ENCODE data around the gene SMTN.
A peak's percentile ranks its signal among the peaks of the same experiment; 100 is the strongest.

The SMTN gene

GRCh38 chr22:31083923-31084810 is 3.0 kb downstream of the SMTN start:
- H3K4me1 ChIP-seq (ENCODE audit: control insufficient read depth, insufficient read depth, low read length) = peaks cover 9% of the 10 kb centered on the region
- no peaks in the 10 kb centered on the region for H3K9me3 ChIP-seq (ENCODE audit: control insufficient read depth, insufficient read depth, low read length)
- WGBS (ENCODE audit: insufficient coverage, insufficient read length) = no CpG with 5 or more reads among the region's 18 CpGs
- no peaks in the 10 kb centered on the region for H3K36me3 ChIP-seq (ENCODE audit: control insufficient read depth, insufficient read depth, low read length)
- H3K27ac ChIP-seq (ENCODE audit: low read length) = no peak overlapping the region
- H3K27me3 ChIP-seq (ENCODE audit: control insufficient read depth, insufficient read depth, low read length) = no peaks in the 10 kb centered on the region
- no peak for DNase-seq (ENCODE audit: low read depth, low spot score)
- H3K4me3 ChIP-seq (ENCODE audit: low read length) = peak overlapping the region; percentile 39; the same call in 1 of the 2 replicates

GRCh38 chr22:31084811-31085492 is 3.8 kb downstream of the SMTN start:
- Histone ChIP-seq H3K36me3 (ENCODE audit: control insufficient read depth, insufficient read depth, low read length) (no peaks in the 10 kb centered on the region), H3K27me3 (ENCODE audit: control insufficient read depth, insufficient read depth, low read length) (no peaks in the 10 kb centered on the region), H3K4me1 (ENCODE audit: control insufficient read depth, insufficient read depth, low read length) (peaks cover 9% of the 10 kb centered on the region), H3K4me3 (ENCODE audit: low read length) (peak overlapping the region; percentile 39; the same call in 1 of the 2 replicates), H3K27ac (ENCODE audit: low read length) (no peak overlapping the region), H3K9me3 (ENCODE audit: control insufficient read depth, insufficient read depth, low read length) (no peaks in the 10 kb centered on the region)
- no CpG with 5 or more reads among the region's 69 CpGs for WGBS (ENCODE audit: insufficient coverage, insufficient read length)
- DNase-seq (ENCODE audit: low read depth, low spot score) = peak; percentile 66

- H3K27ac ChIP-seq (ENCODE audit: low read length) = no peak overlapping the region
- H3K9me3 ChIP-seq (ENCODE audit: control insufficient read depth, insufficient read depth, low read length) = no peaks in the 10 kb centered on the region
- H3K36me3 ChIP-seq (ENCODE audit: control insufficient read depth, insufficient read depth, low read length) = no peaks in the 10 kb centered on the region
- H3K27me3 ChIP-seq (ENCODE audit: control insufficient read depth, insufficient read depth, low read length) = no peaks in the 10 kb centered on the region
- H3K4me3 ChIP-seq (ENCODE audit: low read length) = peak overlapping the region; percentile 39; the same call in 1 of the 2 replicates
- H3K4me1 ChIP-seq (ENCODE audit: control insufficient read depth, insufficient read depth, low read length) = peaks cover 9% of the 10 kb centered on the region
- no CpG with 5 or more reads among the region's 13 CpGs for WGBS (ENCODE audit: insufficient coverage, insufficient read length)
- DNase-seq (ENCODE audit: low read depth, low spot score) = no peak
These were observed 4.3 kb downstream of the SMTN start for GRCh38 chr22:31085493-31085824.

GRCh38 chr22:31085928-31086327 is 4.8 kb downstream of the SMTN start:
- Histone ChIP-seq H3K27ac (ENCODE audit: low read length) (no peak overlapping the region), H3K9me3 (ENCODE audit: control insufficient read depth, insufficient read depth, low read length) (no peaks in the 10 kb centered on the region), H3K4me1 (ENCODE audit: control insufficient read depth, insufficient read depth, low read length) (peaks cover 10% of the 10 kb centered on the region), H3K4me3 (ENCODE audit: low read length) (no peak overlapping the region), H3K27me3 (ENCODE audit: control insufficient read depth, insufficient read depth, low read length) (no peaks in the 10 kb centered on the region), H3K36me3 (ENCODE audit: control insufficient read depth, insufficient read depth, low read length) (no peaks in the 10 kb centered on the region)
- DNase-seq (ENCODE audit: low read depth, low spot score) = no peak
- no CpG with 5 or more reads among the region's 3 CpGs for WGBS (ENCODE audit: insufficient coverage, insufficient read length)

- Histone ChIP-seq H3K27ac (ENCODE audit: low read length) (no peak overlapping the region), H3K36me3 (ENCODE audit: control insufficient read depth, insufficient read depth, low read length) (no peaks in the 10 kb centered on the region), H3K27me3 (ENCODE audit: control insufficient read depth, insufficient read depth, low read length) (no peaks in the 10 kb centered on the region), H3K4me3 (ENCODE audit: low read length) (no peak overlapping the region), H3K4me1 (ENCODE audit: control insufficient read depth, insufficient read depth, low read length) (peaks cover 11% of the 10 kb centered on the region), H3K9me3 (ENCODE audit: control insufficient read depth, insufficient read depth, low read length) (no peaks in the 10 kb centered on the region)
- WGBS (ENCODE audit: insufficient coverage, insufficient read length) = no CpG with 5 or more reads among the region's 8 CpGs
- DNase-seq (ENCODE audit: low read depth, low spot score) = no peak
These were observed 5.7 kb downstream of the SMTN start for GRCh38 chr22:31086703-31087330.

GRCh38 chr22:31087744-31088215 is 6.7 kb downstream of the SMTN start:
- DNase-seq (ENCODE audit: low read depth, low spot score) = no peak
- Histone ChIP-seq H3K4me1 (ENCODE audit: control insufficient read depth, insufficient read depth, low read length) (peaks cover 9% of the 10 kb centered on the region), H3K27ac (ENCODE audit: low read length) (no peak overlapping the region), H3K9me3 (ENCODE audit: control insufficient read depth, insufficient read depth, low read length) (no peaks in the 10 kb centered on the region), H3K36me3 (ENCODE audit: control insufficient read depth, insufficient read depth, low read length) (no peaks in the 10 kb centered on the region), H3K27me3 (ENCODE audit: control insufficient read depth, insufficient read depth, low read length) (no peaks in the 10 kb centered on the region), H3K4me3 (ENCODE audit: low read length) (no peak overlapping the region)
- WGBS (ENCODE audit: insufficient coverage, insufficient read length) = no CpG with 5 or more reads among the region's 21 CpGs

- Histone ChIP-seq H3K36me3 (ENCODE audit: control insufficient read depth, insufficient read depth, low read length) (no peaks in the 10 kb centered on the region), H3K27ac (ENCODE audit: low read length) (no peak overlapping the region), H3K4me1 (ENCODE audit: control insufficient read depth, insufficient read depth, low read length) (peaks cover 6% of the 10 kb centered on the region), H3K27me3 (ENCODE audit: control insufficient read depth, insufficient read depth, low read length) (no peaks in the 10 kb centered on the region), H3K4me3 (ENCODE audit: low read length) (no peak overlapping the region), H3K9me3 (ENCODE audit: control insufficient read depth, insufficient read depth, low read length) (no peaks in the 10 kb centered on the region)
- no CpG with 5 or more reads among the region's 26 CpGs for WGBS (ENCODE audit: insufficient coverage, insufficient read length)
- no peak for DNase-seq (ENCODE audit: low read depth, low spot score)
These were observed 7.3 kb downstream of the SMTN start for GRCh38 chr22:31088233-31088986.

GRCh38 chr22:31089160-31090100 is 8.3 kb downstream of the SMTN start:
- Histone ChIP-seq H3K36me3 (ENCODE audit: control insufficient read depth, insufficient read depth, low read length) (no peaks in the 10 kb centered on the region), H3K4me3 (ENCODE audit: low read length) (no peak overlapping the region), H3K27me3 (ENCODE audit: control insufficient read depth, insufficient read depth, low read length) (no peaks in the 10 kb centered on the region), H3K4me1 (ENCODE audit: control insufficient read depth, insufficient read depth, low read length) (peaks cover 3% of the 10 kb centered on the region; the same call in 1 of the 2 replicates), H3K9me3 (ENCODE audit: control insufficient read depth, insufficient read depth, low read length) (no peaks in the 10 kb centered on the region), H3K27ac (ENCODE audit: low read length) (no peak overlapping the region)
- WGBS (ENCODE audit: insufficient coverage, insufficient read length) = no CpG with 5 or more reads among the region's 9 CpGs
- DNase-seq (ENCODE audit: low read depth, low spot score) = no peak

- Histone ChIP-seq H3K27ac (ENCODE audit: low read length) (no peak overlapping the region), H3K4me3 (ENCODE audit: low read length) (no peak overlapping the region), H3K36me3 (ENCODE audit: control insufficient read depth, insufficient read depth, low read length) (no peaks in the 10 kb centered on the region), H3K27me3 (ENCODE audit: control insufficient read depth, insufficient read depth, low read length) (no peaks in the 10 kb centered on the region), H3K9me3 (ENCODE audit: control insufficient read depth, insufficient read depth, low read length) (no peaks in the 10 kb centered on the region), H3K4me1 (ENCODE audit: control insufficient read depth, insufficient read depth, low read length) (peaks cover 3% of the 10 kb centered on the region; the same call in 1 of the 2 replicates)
- no CpG with 5 or more reads among the region's 15 CpGs for WGBS (ENCODE audit: insufficient coverage, insufficient read length)
- DNase-seq (ENCODE audit: low read depth, low spot score) = no peak
These were observed 9.3 kb downstream of the SMTN start for GRCh38 chr22:31090217-31091085.
